ENCODE results near the gene TIMM13. TPM values are rescaled to one million over a fixed set of nuclear protein-coding genes. Genes with fewer than 3 reads are reported as not detected.

Gene TIMM13
- total and polyA plus RNA-seq, 2 donors (not counting 1 experiment from before 2014, with no cell fraction given): 19.4 to 32.5 TPM

GRCh38 chr19:2412449-2412848 is 14.9 kb downstream of the TIMM13 start:
- H3K9me3 Mint-ChIP-seq (ENCODE audit: insufficient read depth): no peaks in the 10 kb centered on the region
- ChIA-PET POLR2A (no interaction called here), CTCF (no interaction called here)
- peaks cover 9% of the 10 kb centered on the region for H3K27me3 Mint-ChIP-seq
- Histone ChIP-seq H3K4me1 (ENCODE audit: control insufficient read depth in 2 of 2, insufficient read depth in 2 of 2, low read length in 2 of 2) (no peaks in the 10 kb centered on the region), H2AFZ (ENCODE audit: insufficient read depth, low read depth, low read length, poor library complexity, severe bottlenecking) (no peak overlapping the region), H3K27ac (ENCODE audit: low read length in 2 of 2) (no peak overlapping the region), H3K79me2 (ENCODE audit: control insufficient read depth, insufficient read depth, low read length) (no peaks in the 10 kb centered on the region), H3K9ac (ENCODE audit: low read length) (no peak overlapping the region), H4K20me1 (ENCODE audit: control insufficient read depth, insufficient read depth, low read length, poor library complexity, severe bottlenecking) (no peaks in the 10 kb centered on the region), H3K4me2 (replicated peaks; ENCODE audit: low read depth, low read length, poor library complexity, severe bottlenecking) (no peak overlapping the region), H3K9me3 (ENCODE audit: control extremely low read depth in 1 of 3, control insufficient read depth in 2 of 3, insufficient read depth in 1 of 3, low read length in 2 of 3) (peaks cover 0 to 22% (median 0%) of the 10 kb centered on the region in 3 donors), H3K4me3 (ENCODE audit: control extremely low read depth in 1 of 5, extremely low read depth in 1 of 5, insufficient read depth in 1 of 5, low read depth in 2 of 5, low read length in 4 of 5) (no peak overlapping the region), H3K27me3 (replicated peaks in 1 of 4; ENCODE audit: control extremely low read depth in 1 of 4, control insufficient read depth in 3 of 4, insufficient read depth in 4 of 4, low read length in 3 of 4) (peaks cover 0 to 5% (median 1%) of the 10 kb centered on the region in 4 experiments), H3K36me3 (replicated peaks in 1 of 2; ENCODE audit: control extremely low read depth in 1 of 2, control insufficient read depth in 1 of 2, extremely low read depth in 1 of 2, insufficient read depth in 2 of 2, low read length in 1 of 2) (no peaks in the 10 kb centered on the region)
- TF ChIP-seq CTCF (IDR thresholded peaks at IDR 0.05) (no peak), EZH2 (IDR thresholded peaks at IDR 0.05; ENCODE audit: borderline replicate concordance, insufficient read depth, low read depth, low read length, poor library complexity, severe bottlenecking) (no peak)
- intact Hi-C loops (cut with micrococcal nuclease): no loop called here
- DNase-seq (no peak), ATAC-seq (ENCODE audit: low read depth) (no peak)
- H3K27ac Mint-ChIP-seq: no peak overlapping the region
- no peak overlapping the region for H3K4me3 Mint-ChIP-seq
- WGBS (ENCODE audit: insufficient coverage): 50% methylated on average over 2 of the region's 2 CpGs
- H3K4me1 Mint-ChIP-seq: no peaks in the 10 kb centered on the region

- ChIA-PET CTCF (interaction anchor here (0.6 kb wide), 1 partner anchor 20 kb away, joined by 3 read pairs; no protein-coding TSS in a partner anchor), POLR2A (no interaction called here)
- 95% methylated on average over 4 of the region's 8 CpGs for WGBS (ENCODE audit: insufficient coverage)
These were observed 15.7 kb downstream of the TIMM13 start for GRCh38 chr19:2411709-2412108.

More at GRCh38 chr19:2411709-2412108, 15.7 kb downstream of the TIMM13 start:
- Histone ChIP-seq H3K36me3 (replicated peaks in 1 of 2; ENCODE audit: control extremely low read depth in 1 of 2, control insufficient read depth in 1 of 2, extremely low read depth in 1 of 2, insufficient read depth in 2 of 2, low read length in 1 of 2) (no peaks in the 10 kb centered on the region), H2AFZ (ENCODE audit: insufficient read depth, low read depth, low read length, poor library complexity, severe bottlenecking) (no peak overlapping the region), H3K9ac (ENCODE audit: low read length) (no peak overlapping the region), H3K4me1 (ENCODE audit: control insufficient read depth in 2 of 2, insufficient read depth in 2 of 2, low read length in 2 of 2) (no peaks in the 10 kb centered on the region), H3K27ac (ENCODE audit: low read length in 2 of 2) (no peak overlapping the region), H3K27me3 (replicated peaks in 1 of 4; ENCODE audit: control extremely low read depth in 1 of 4, control insufficient read depth in 3 of 4, insufficient read depth in 4 of 4, low read length in 3 of 4) (peaks cover 0 to 5% (median 1%) of the 10 kb centered on the region in 4 experiments), H4K20me1 (ENCODE audit: control insufficient read depth, insufficient read depth, low read length, poor library complexity, severe bottlenecking) (no peaks in the 10 kb centered on the region), H3K79me2 (ENCODE audit: control insufficient read depth, insufficient read depth, low read length) (no peaks in the 10 kb centered on the region), H3K9me3 (ENCODE audit: control extremely low read depth in 1 of 3, control insufficient read depth in 2 of 3, insufficient read depth in 1 of 3, low read length in 2 of 3) (peaks cover 0 to 17% (median 0%) of the 10 kb centered on the region in 3 donors), H3K4me2 (replicated peaks; ENCODE audit: low read depth, low read length, poor library complexity, severe bottlenecking) (no peak overlapping the region), H3K4me3 (ENCODE audit: control extremely low read depth in 1 of 5, extremely low read depth in 1 of 5, insufficient read depth in 1 of 5, low read depth in 2 of 5, low read length in 4 of 5) (no peak overlapping the region)
- Mint-ChIP-seq H3K4me1 (no peaks in the 10 kb centered on the region), H3K27me3 (peaks cover 9% of the 10 kb centered on the region), H3K9me3 (ENCODE audit: insufficient read depth) (no peaks in the 10 kb centered on the region), H3K27ac (no peak overlapping the region), H3K4me3 (no peak overlapping the region)
- DNase-seq: no peak
- intact Hi-C loops (cut with micrococcal nuclease): no loop called here
- ATAC-seq (ENCODE audit: low read depth): no peak
- TF ChIP-seq EZH2 (IDR thresholded peaks at IDR 0.05; ENCODE audit: borderline replicate concordance, insufficient read depth, low read depth, low read length, poor library complexity, severe bottlenecking) (no peak), CTCF (IDR thresholded peaks at IDR 0.05) (no peak)

All from B cell (primary cell).